ENCODE measurements around the gene DCAF8L1. TPM values are rescaled to one million over a fixed set of nuclear protein-coding genes. Genes with fewer than 3 reads are reported as not detected.
"Not testable (repeated sequence)": the region's sequence is repeated elsewhere in the genome, so short reads cannot be mapped to it uniquely, and the experiment has no call there.

Gene DCAF8L1
- total RNA-seq = not detected

DNA sequence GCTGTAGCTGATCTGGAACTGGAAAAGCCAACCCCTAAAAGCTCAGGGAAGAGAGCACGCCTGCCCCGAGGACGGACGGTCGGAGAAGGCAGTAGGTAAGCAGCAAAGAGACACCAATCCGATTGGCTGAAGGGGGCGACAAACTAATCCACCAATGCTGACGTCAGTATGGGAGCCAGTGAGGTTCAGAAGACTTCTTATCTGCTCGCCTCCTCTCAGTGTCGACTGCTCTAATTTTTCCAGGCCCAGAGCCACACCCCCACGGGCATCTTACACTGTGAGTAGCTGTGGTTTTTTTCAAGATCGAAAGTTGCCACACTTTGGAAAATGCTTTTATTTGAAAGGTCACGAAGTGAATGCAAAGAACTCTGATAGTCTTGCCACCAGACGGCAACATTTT, at the start of gene DCAF8L1:
DCAF8L1 (minus strand) TSS at position 101 of the 400 bp plus-strand sequence. CDS start 115 bp downstream, outside the sequence.
- DNase-seq (ENCODE audit: low spot score in 2 of 2) (no peak), FAIRE-seq (no peak)

DNA sequence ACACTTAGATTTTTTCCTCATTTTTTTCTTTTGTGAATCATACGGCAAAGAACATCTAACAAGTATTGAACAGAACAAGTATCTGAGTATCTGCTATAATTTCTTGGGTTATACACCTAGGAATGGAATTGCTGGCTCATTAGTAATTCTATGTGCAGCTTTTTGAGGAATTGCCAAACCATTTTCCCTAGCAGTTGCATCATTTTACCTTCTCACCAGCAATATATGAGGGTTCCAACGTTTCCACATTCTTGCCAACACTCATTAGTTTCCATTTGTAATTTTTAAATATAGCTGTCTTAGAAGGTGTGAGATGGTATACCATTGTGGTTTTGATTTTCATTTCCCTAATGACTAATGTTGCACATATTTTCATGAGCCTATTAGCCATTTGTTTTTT, 41.1 kb upstream of the DCAF8L1 start:
- FAIRE-seq = no peak

DNA sequence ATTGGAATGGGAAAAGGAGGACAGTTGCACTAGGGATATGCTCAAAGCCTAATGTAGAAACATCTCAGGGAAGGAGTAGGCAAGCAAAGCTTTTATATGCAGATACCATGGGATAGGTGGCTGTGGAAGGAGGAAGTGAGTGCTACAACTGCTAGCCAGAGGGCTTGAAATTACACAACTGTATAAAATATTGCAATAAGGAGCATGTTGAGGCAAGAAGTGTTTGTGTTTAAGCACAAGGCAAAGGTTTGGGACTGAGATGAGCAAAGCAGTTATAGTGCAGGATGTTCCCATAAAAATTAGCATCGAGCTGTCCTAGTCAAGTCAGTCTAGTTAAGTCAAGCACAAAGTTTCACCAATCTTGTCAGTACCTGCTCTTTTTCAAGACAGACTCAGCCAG, 35.6 kb upstream of the DCAF8L1 start:
- FAIRE-seq (no peak), DNase-seq (ENCODE audit: low spot score in 2 of 2) (no peak)

More for the DNA sequence above, 41.1 kb upstream of the DCAF8L1 start:
- no peak for DNase-seq (ENCODE audit: low spot score in 2 of 2)

DNA sequence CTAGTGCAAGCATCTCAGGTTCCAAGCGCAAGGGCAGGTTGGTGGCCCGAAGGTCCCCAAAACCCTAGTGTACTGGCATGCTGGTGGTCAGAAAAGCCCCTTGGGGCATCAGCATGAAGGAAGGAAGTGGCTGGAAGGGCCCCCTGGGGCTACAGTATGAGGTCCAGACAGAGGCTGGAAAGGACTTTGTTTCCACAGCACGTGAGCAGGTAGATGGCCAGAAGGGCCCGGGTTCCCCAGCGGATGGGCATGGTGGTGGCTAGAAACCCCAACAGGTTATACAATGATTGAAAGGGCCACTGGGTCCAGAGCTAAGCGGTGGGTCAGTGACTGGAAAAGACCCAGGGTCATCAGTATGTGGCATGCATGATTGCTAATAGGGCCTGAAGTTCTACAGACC, 34.7 kb upstream of the DCAF8L1 start:
- no peak for FAIRE-seq
- DNase-seq (ENCODE audit: low spot score in 2 of 2) = no peak

DNA sequence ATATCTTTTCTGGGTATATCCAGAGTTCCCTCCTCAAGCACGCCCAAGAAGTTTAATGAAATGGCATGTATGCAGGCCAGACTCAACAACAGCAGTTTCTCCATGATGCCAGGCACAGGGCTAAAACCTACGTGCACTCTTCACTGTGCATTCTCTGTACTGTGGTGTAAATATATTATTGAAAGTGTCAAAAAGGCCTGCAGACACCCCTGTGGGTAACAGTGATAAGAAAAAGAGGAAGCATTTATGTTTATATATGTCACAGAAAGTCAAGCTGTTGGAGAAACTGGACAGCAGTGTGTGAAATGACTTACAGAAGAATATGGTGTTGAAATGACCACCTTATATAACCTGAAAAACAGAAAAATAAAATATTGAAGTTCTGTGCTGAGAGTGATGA, 29.6 kb upstream of the DCAF8L1 start:
- FAIRE-seq = no peak

DNA sequence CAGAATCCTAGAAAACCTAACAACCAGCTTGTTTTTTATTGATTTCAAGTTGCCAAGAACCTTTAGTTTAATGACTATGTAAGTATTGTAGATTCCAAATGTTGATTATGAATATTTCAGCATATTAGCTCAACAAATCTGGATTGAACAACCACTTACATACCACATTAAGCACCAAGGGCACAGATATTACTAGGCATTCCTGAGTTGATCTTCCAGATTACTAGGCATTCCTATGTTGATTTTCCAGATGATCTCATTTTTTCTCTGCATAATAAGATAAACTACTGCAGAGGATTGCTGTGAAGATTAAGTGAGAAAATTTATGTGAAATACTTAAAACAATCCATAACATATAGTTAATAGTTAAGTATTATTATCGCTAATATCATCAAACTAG, 17.4 kb upstream of the DCAF8L1 start:
- FAIRE-seq = no peak
- DNase-seq (ENCODE audit: low spot score in 2 of 2) = no peak

More for the DNA sequence above, 29.6 kb upstream of the DCAF8L1 start:
- no peak for DNase-seq (ENCODE audit: low spot score in 2 of 2)

DNA sequence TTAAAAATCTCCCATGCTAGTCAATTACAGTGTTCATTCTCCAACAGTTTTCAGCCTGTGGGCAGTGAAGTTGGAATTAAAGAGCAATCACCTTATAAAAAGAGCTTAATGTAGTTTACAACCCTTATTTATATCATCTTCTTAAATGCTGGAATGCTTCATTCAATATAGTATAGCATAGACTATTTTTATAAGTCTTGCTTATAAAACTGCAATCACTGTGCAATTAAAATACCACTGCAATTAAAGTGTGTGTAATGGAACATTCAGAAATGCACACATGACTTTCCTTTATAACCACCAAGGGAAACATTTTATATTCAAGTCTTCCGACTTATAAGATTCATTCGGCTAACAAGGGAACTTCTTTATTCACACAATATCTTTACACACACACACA, 16.4 kb upstream of the DCAF8L1 start:
- DNase-seq (ENCODE audit: low spot score in 2 of 2) = no peak
- no peak for FAIRE-seq

DNA sequence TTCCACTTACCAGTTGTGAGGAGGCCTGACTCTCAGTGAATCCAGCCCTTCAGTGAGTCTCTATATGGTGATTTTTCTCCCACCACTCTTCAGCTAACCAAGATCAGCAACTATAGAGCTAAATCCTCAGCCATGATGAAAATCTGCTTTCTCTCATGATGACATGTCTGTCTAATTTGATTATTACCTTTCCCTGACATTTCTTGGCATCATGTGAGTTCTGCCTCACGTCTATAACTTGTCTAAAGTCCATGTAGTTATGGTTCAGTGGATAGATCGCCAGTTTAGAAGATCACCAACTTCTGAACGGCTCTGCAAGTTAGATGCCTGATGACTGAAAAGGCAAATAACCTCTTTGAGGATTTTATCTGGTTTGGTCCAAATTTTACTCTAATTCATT, 14.9 kb upstream of the DCAF8L1 start:
- no peak for DNase-seq (ENCODE audit: low spot score in 2 of 2)
- no peak for FAIRE-seq

DNA sequence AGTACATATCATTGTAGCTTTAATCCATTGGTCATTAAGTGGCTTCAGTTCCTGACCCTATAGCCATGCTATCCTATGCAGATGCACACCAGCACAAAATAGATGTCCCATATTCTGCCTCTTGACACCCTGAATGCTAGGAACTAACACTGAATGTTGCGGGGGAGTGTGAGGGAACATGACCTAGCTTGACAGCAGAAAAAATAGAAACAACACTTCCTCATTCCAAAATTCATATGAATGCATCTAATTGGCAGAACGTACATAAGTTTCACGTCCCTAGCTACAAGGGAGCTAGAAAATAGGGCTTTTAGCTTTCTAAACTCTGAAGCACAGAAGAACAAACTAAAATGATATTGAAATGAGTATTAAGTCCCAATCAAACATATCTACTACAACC, 14.4 kb upstream of the DCAF8L1 start:
- FAIRE-seq (no peak), DNase-seq (ENCODE audit: low spot score in 2 of 2) (no peak)

DNA sequence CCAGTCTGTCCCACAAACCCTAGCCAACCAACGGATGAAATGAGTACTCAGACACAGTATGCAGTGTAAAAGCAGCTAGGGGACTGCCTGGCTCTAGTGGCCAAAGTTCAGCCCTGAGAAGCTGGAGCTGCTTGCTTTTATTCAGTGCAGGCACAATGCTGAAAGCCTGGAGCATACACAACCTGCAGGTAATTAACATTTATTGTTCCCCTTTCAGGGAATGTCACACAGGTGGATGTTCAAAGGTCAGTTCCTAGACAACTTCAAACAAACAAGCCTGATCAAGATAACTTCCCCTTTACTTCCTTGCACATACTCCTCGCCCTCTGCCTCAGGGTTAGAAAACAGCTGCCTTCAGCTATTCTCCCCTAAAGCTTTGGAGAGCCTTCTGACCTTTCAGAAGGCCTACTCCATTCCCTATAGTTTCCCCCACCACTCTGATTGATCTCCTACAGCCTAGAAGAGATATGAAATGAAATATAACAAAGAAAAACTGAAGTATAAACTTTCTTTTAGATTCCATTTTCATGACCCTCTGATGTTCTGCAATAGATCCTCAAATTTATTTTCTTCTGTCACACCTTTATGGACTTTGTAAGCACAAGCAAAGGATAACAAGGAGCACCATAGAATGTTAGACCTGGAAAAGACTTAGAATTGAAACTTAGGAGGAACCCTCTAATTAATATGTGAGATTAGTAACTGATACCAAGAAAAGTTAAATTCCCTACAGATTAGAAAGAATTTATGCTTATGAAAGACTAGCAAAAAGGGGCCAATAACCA, 6.8 kb upstream of the DCAF8L1 start:
- no peak for FAIRE-seq
- DNase-seq (ENCODE audit: low spot score in 2 of 2) = no peak

DNA sequence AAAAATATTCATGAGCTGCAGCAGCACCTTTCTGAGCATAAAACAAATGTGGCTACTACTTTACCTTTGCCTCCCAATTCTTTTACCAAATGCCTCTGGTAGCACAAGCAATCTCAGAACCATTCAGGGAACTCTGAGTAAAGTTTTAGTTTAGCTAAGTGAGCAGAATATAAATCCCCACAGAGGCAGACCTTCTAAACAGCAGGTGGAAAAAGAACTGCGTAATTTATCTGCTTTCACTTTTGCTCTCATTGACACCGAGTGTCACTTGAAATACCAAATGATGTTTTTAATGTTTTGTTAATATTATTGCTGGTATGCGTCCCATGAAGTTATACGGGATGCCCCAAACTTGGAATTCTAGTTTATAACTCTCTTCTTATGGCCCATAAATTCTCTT, 4.3 kb downstream of the DCAF8L1 start:
- DNase-seq (ENCODE audit: low spot score in 2 of 2); FAIRE-seq: not testable (repeated sequence)

DNA sequence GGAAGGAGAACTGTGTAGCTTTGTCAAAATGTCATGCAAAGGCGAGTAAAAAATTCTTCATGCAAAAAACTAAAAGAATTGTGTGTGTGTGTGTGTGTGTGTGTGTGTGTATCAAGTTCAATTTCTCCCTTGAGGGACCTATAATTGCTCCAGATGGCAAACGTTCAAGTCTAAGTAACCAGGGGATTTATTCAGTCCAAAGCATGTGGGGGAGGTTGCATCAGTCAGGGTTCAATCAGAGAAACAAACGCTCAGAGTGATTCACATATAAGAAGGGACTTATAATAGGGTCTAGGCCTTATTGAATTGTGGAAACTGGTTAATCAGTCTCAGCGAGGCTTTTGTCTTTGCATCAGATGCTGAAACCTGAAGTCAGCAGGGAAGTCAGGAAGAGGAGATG, 5.0 kb downstream of the DCAF8L1 start:
- no peak for FAIRE-seq
- DNase-seq (ENCODE audit: low spot score in 2 of 2) = no peak

DNA sequence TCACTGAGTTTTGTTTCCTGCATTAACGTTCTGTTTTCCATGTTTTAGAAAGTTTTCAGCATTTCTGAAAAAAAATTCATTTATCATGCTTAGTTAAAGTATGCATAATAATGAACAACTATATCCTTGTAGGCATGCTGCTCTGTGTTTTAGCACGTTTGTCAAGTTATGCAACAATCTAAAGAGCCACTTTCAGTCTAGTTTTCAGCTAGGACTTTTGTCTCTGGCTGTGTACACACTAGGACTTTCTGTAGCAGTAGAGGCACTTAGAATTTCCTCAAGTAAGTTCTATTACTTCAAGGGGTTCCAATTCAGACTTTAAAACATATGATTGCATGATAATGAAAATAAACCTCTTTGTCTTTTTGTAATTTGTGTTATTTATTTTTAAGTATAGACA, 12.4 kb downstream of the DCAF8L1 start:
- no peak for DNase-seq (ENCODE audit: low spot score in 2 of 2)
- FAIRE-seq = no peak

DNA sequence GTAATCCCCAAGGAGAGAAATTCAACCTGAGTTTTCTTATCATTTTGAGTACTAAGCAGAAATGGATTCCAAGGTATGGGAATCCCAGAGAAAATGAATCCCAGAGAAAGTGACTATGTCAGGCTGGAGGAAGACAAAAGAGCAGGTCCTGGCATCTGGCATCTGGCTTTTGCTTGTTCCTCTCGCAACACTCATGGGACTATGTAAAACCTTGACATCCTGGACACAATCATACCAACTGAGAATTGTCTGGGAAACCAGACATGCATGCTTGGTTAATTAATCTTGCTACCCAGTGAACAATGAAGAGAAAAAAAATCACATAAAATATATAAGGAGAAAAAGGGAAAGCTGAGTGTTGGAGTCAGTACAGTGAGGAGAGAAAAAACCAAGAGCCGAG, 12.9 kb downstream of the DCAF8L1 start:
- FAIRE-seq (no peak), DNase-seq (ENCODE audit: low spot score in 2 of 2) (no peak)

DNA sequence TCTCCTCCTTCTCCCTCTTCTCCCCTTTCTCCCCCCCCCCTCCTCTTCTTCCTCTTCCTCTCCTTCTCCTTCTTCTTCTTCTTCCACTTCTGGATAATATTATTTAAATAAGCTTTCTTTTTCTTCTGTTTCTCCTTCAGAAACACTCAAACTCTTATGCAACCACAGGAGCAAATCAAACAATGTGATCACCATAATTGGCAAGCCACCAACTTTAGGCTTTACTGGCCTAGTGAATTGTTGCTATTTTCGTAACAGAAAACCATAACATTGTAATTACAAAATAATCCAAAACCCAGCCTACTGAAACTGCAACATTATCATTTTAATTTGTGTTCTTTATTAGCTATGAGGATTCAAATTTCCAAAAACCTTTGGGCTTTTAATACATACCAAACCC, 14.3 kb downstream of the DCAF8L1 start:
- FAIRE-seq (no peak), DNase-seq (ENCODE audit: low spot score in 2 of 2) (no peak)

DNA sequence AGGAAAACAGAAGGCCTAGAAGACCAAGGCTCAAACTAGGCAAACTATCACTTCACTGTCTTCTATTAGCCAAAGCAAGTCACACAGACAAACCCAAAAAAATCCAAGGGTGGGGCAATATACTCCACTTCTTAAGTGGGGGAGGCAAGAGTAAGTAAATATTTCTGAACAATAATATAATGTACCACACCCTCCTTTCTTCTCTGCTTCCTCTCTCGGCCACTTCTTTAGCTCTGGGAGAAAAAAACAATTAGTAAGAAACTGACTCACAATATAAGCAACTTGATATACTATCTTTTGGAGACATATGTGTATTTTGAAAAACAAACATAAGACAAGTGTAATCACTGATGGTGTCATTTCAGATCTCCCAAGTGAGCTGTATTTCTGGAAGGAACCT, 14.8 kb downstream of the DCAF8L1 start:
- FAIRE-seq = no peak
- DNase-seq (ENCODE audit: low spot score in 2 of 2) = no peak

DNA sequence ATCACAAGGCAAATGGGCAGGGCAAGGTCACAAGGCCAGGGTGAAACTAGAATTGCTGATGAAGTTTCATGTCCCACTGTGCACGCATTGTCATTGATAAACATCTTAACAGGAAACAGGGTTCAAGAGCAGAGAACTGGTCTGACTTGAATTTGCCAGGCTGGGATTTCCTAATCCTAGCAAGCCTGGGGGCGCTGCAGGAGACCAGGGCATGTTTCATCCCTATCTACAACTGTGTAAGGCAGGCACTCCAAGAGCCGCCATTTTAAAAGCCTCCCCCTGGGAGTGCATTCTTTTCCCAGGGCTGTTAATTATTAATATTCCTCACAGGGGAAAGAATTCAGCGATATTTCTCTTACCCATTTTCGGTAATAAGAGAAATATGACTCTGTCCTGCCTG, 15.9 kb downstream of the DCAF8L1 start:
- FAIRE-seq; DNase-seq (ENCODE audit: low spot score in 2 of 2): not testable (repeated sequence)

DNA sequence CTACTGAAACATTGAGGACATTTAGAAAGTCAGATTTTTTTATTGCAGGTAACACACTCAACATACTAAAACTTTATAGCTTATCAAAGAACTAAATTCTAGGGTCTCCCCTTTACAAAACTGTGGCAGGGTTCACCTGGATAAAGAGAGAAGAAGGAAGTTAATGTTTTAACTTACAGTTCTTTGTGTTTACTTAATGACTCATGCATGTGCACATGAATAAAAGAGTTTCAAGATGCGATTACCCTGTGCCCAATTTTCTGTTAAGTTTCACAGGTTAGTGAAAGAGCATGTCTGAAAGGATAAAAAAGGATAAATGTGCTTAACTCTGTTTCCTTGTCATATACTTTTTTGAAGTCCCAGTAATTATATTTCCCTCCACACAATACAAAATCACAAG, 16.8 kb downstream of the DCAF8L1 start:
- FAIRE-seq = no peak
- no peak for DNase-seq (ENCODE audit: low spot score in 2 of 2)

DNA sequence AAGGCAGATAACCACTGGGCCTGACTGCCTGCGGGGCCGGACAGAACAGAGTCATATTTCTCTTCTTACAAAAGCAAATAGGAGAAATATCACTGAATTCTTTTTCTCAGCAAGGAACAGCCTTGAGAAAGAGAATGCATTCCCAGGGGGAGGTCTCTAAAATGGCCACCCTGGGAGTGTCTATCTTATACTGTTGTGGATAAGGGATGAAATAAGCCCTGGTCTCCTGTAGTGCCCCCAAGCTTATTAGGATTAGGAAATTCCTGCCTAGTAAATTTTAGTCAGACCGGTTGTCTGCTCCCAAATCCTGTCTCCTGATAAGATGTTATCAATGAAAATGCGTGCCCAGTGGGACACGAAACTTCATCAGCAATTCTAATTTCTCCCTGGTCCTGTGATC, 20.8 kb downstream of the DCAF8L1 start:
- not testable (repeated sequence) for DNase-seq (ENCODE audit: low spot score in 2 of 2); FAIRE-seq

DNA sequence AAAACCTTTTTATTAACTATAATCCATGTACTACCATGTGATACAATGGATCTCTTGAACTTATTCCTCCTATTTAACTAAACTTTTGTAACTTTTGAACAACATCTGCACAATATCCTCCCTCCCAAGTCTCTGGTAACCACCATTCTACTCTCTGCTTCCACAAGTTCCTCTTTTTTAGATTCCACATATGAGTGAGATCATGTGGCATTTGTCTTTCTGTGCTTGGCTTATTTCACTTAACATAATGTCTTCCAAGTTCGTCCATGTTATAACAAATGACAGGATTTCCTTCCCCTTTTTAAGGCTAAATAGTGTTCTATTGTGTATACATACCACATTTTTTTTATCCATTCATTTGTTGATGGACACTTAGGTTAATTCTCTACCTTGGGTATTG, 28.1 kb downstream of the DCAF8L1 start:
- no peak for FAIRE-seq
- no peak for DNase-seq (ENCODE audit: low spot score in 2 of 2)

DNA sequence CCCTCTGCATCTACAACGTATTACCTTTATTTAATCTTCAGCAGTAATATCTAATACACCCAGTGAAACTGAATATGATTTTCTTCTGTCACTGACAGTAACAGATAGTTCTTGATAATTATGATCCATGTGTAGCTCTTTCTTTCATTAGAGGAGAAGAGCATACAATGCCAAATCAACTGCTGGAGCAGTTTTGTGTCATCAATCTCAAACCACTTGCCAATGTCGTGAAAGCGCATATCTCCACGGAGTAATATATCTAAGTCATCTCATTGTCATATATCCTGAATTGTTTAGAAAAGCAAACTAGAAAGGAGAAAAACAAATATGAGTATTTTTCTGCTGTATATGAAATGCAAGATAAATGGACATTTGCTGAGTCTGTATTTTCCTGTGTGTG, 47.9 kb downstream of the DCAF8L1 start:
- DNase-seq (ENCODE audit: low spot score in 2 of 2) (no peak), FAIRE-seq (no peak)

All from frontal cortex (tissue), 4 donors.